Muscle layer of duodenum (tissue), 2 donors: ENCODE results near the gene PKNOX2.
"Not testable (repeated sequence)": the region's sequence is repeated elsewhere in the genome, so short reads cannot be mapped to it uniquely, and the experiment has no call there.

Experiments
- H3K27ac ChIP-seq: one replicate; pipeline ENCODE4 v1.7.0; 2013; ENCODE audit warnings: mild to moderate bottlenecking, low read length
- H3K27me3 ChIP-seq: one replicate; pipeline ENCODE4 v1.7.0; 2013; ENCODE audit warnings: low read depth, mild to moderate bottlenecking, control low read depth, low read length
- H3K36me3 ChIP-seq, 2 donors: one replicate each; pipeline ENCODE4 v1.7.0; 2013; ENCODE audit warnings: low read length in 2 of 2, control low read depth in 1 of 2, mild to moderate bottlenecking in 1 of 2; ENCODE audit not compliant: insufficient read depth in 2 of 2, control insufficient read depth in 1 of 2
- H3K4me1 ChIP-seq, 2 donors: one replicate each; pipeline ENCODE4 v1.7.0; 2013; ENCODE audit warnings: low read length in 2 of 2, mild to moderate bottlenecking in 2 of 2, control low read depth in 1 of 2, moderate library complexity in 1 of 2; ENCODE audit not compliant: insufficient read depth in 2 of 2, control insufficient read depth in 1 of 2
- H3K4me3 ChIP-seq, 2 donors: one replicate each; pipeline ENCODE4 v1.7.0; 2013; ENCODE audit warnings: low read length in 2 of 2, low read depth in 1 of 2, mild to moderate bottlenecking in 1 of 2
- H3K9me3 ChIP-seq, 2 donors: one replicate each; pipeline ENCODE4 v1.7.0; 2013; ENCODE audit warnings: low read length in 2 of 2, control low read depth in 1 of 2, mild to moderate bottlenecking in 1 of 2; ENCODE audit not compliant: control insufficient read depth in 1 of 2
- donor health status: healthy.

PKNOX2 gene

GRCh38 chr11:125211948-125212340, 47.4 kb downstream of the PKNOX2 start:
- Histone ChIP-seq H3K4me1 (peaks cover 0 to 17% of the 10 kb centered on the region in 2 donors), H3K4me3 (no peak overlapping the region), H3K27me3 (no peaks in the 10 kb centered on the region), H3K9me3 (no peaks in the 10 kb centered on the region), H3K36me3 (no peaks in the 10 kb centered on the region), H3K27ac (no peak overlapping the region)

- Histone ChIP-seq H3K4me3 (no peak overlapping the region), H3K4me1 (peaks cover 0 to 21% of the 10 kb centered on the region in 2 donors), H3K27ac (peak overlapping the region; percentile 28), H3K9me3 (no peaks in the 10 kb centered on the region), H3K27me3 (no peaks in the 10 kb centered on the region), H3K36me3 (no peaks in the 10 kb centered on the region)
These were observed 50.3 kb downstream of the PKNOX2 start for GRCh38 chr11:125214601-125215565.

- H3K4me1 ChIP-seq: peaks cover 0 to 21% of the 10 kb centered on the region in 2 donors
- no peaks in the 10 kb centered on the region for H3K9me3 ChIP-seq
- no peak overlapping the region for H3K4me3 ChIP-seq
- H3K36me3 ChIP-seq: no peaks in the 10 kb centered on the region
- no peak overlapping the region for H3K27ac ChIP-seq
- no peaks in the 10 kb centered on the region for H3K27me3 ChIP-seq
These were observed 51.4 kb downstream of the PKNOX2 start for GRCh38 chr11:125215976-125216375.

GRCh38 chr11:125218336-125218735, 53.8 kb downstream of the PKNOX2 start:
- H3K9me3 ChIP-seq: no peaks in the 10 kb centered on the region
- no peaks in the 10 kb centered on the region for H3K27me3 ChIP-seq
- no peak overlapping the region for H3K27ac ChIP-seq
- no peaks in the 10 kb centered on the region for H3K36me3 ChIP-seq
- peaks cover 0 to 21% of the 10 kb centered on the region in 2 donors for H3K4me1 ChIP-seq
- H3K4me3 ChIP-seq: no peak overlapping the region

- no peak overlapping the region for H3K4me3 ChIP-seq
- no peaks in the 10 kb centered on the region for H3K36me3 ChIP-seq
- H3K9me3 ChIP-seq: no peaks in the 10 kb centered on the region
- H3K27ac ChIP-seq: no peak overlapping the region
- H3K27me3 ChIP-seq: no peaks in the 10 kb centered on the region
- H3K4me1 ChIP-seq: peaks cover 0 to 8% of the 10 kb centered on the region in 2 donors
These were observed 56.9 kb downstream of the PKNOX2 start for GRCh38 chr11:125221461-125221860.

- no peak overlapping the region for H3K27ac ChIP-seq
- H3K4me3 ChIP-seq: no peak overlapping the region
- no peaks in the 10 kb centered on the region for H3K27me3 ChIP-seq
- H3K36me3 ChIP-seq: no peaks in the 10 kb centered on the region
- H3K4me1 ChIP-seq: peaks cover 0 to 4% of the 10 kb centered on the region in 2 donors
- H3K9me3 ChIP-seq: no peaks in the 10 kb centered on the region
These were observed 57.9 kb downstream of the PKNOX2 start for GRCh38 chr11:125222494-125222893.

GRCh38 chr11:125223161-125223560, 58.6 kb downstream of the PKNOX2 start:
- H3K9me3 ChIP-seq, H3K27ac ChIP-seq, H3K4me1 ChIP-seq, H3K27me3 ChIP-seq, H3K4me3 ChIP-seq, H3K36me3 ChIP-seq: not testable (repeated sequence)

- no peak overlapping the region for H3K27ac ChIP-seq
These were observed 59.4 kb downstream of the PKNOX2 start for GRCh38 chr11:125223901-125224361.

GRCh38 chr11:125224391-125225021, 60.0 kb downstream of the PKNOX2 start:
- no peaks in the 10 kb centered on the region for H3K27me3 ChIP-seq
- peaks cover 0 to 4% of the 10 kb centered on the region in 2 donors for H3K4me1 ChIP-seq
- H3K4me3 ChIP-seq: no peak overlapping the region
- no peaks in the 10 kb centered on the region for H3K9me3 ChIP-seq
- H3K36me3 ChIP-seq: no peaks in the 10 kb centered on the region
- H3K27ac ChIP-seq: no peak overlapping the region

More at GRCh38 chr11:125223901-125224361, 59.4 kb downstream of the PKNOX2 start:
- H3K36me3 ChIP-seq: no peaks in the 10 kb centered on the region
- H3K4me3 ChIP-seq: no peak overlapping the region
- H3K4me1 ChIP-seq: peaks cover 0 to 4% of the 10 kb centered on the region in 2 donors
- H3K9me3 ChIP-seq: no peaks in the 10 kb centered on the region
- no peaks in the 10 kb centered on the region for H3K27me3 ChIP-seq

- Histone ChIP-seq H3K9me3 (no peaks in the 10 kb centered on the region), H3K36me3 (no peaks in the 10 kb centered on the region), H3K27me3 (no peaks in the 10 kb centered on the region), H3K27ac (no peak overlapping the region), H3K4me3 (no peak overlapping the region), H3K4me1 (peaks cover 0 to 4% of the 10 kb centered on the region in 2 donors)
These were observed 60.9 kb downstream of the PKNOX2 start for GRCh38 chr11:125225401-125225800.

GRCh38 chr11:125226031-125226430, 61.5 kb downstream of the PKNOX2 start:
- H3K27ac ChIP-seq: no peak overlapping the region
- H3K36me3 ChIP-seq: no peaks in the 10 kb centered on the region
- no peaks in the 10 kb centered on the region for H3K9me3 ChIP-seq
- peaks cover 0 to 4% of the 10 kb centered on the region in 2 donors for H3K4me1 ChIP-seq
- no peaks in the 10 kb centered on the region for H3K27me3 ChIP-seq
- no peak overlapping the region for H3K4me3 ChIP-seq
